Fibroblast of lung (primary cell): ENCODE results near the gene SFMBT2. TPM values are rescaled to one million over a fixed set of nuclear protein-coding genes. Genes with fewer than 3 reads are reported as not detected.
A peak's percentile ranks its signal among the peaks of the same experiment; 100 is the strongest.
"Not testable (repeated sequence)": the region's sequence is repeated elsewhere in the genome, so short reads cannot be mapped to it uniquely, and the experiment has no call there.

Experiments
- DNase-seq, 2 donors: peaks; one replicate each; pipeline versions ENCODE4 v3.0.0 to v3.0.0-alpha.2; 2010; ENCODE audit warnings: low read depth in 2 of 2
- H2AFZ ChIP-seq: 2 replicates; pipeline ENCODE4 v1.5.1; 2012; ENCODE audit warnings: low read length, control low read depth, inconsistent platforms
- H3K27ac ChIP-seq: 2 replicates; pipeline ENCODE4 v1.5.1; 2011; ENCODE audit warnings: low read length, control low read depth; ENCODE audit not compliant: insufficient read depth
- H3K27me3 ChIP-seq: 2 replicates; pipeline ENCODE4 v1.5.1; 2011; ENCODE audit warnings: mild to moderate bottlenecking, low read length; ENCODE audit not compliant: control insufficient read depth, insufficient read depth
- H3K36me3 ChIP-seq: 2 replicates; pipeline ENCODE4 v1.5.1; 2011; ENCODE audit warnings: low read length; ENCODE audit not compliant: control insufficient read depth, insufficient read depth
- H3K4me1 ChIP-seq: 2 replicates; pipeline ENCODE4 v1.5.1; 2011; ENCODE audit warnings: low read length; ENCODE audit not compliant: control insufficient read depth, insufficient read depth; ENCODE audit errors: extremely low read depth
- H3K4me2 ChIP-seq: 2 replicates; pipeline ENCODE4 v1.5.1; 2011; ENCODE audit warnings: low read length, control low read depth; ENCODE audit not compliant: insufficient read depth; ENCODE audit errors: extremely low read depth
- H3K4me3 ChIP-seq, 4 experiments: fragments of 200-600 bp in 1 of 4; sonication (generic) in 1 of 4; replicated peaks in 1 of 4; 2 replicates each; pipeline ENCODE4 v1.5.1; 2011 to 2016; ENCODE audit warnings: low read length in 4 of 4, low read depth in 3 of 4, mild to moderate bottlenecking in 3 of 4, control low read depth in 2 of 4, inconsistent platforms in 1 of 4, mixed read lengths in 1 of 4; ENCODE audit not compliant: insufficient read depth in 1 of 4; ENCODE audit errors: control extremely low read depth in 1 of 4
- H3K79me2 ChIP-seq: 2 replicates; pipeline ENCODE4 v1.5.1; 2012; ENCODE audit warnings: mild to moderate bottlenecking, low read length, inconsistent platforms; ENCODE audit not compliant: control insufficient read depth, insufficient read depth
- H3K9ac ChIP-seq: 2 replicates; pipeline ENCODE4 v1.5.1; 2011; ENCODE audit warnings: mild to moderate bottlenecking, low read length, control low read depth; ENCODE audit not compliant: insufficient read depth
- H3K9me3 ChIP-seq: 2 replicates; pipeline ENCODE4 v1.5.1; 2012; ENCODE audit warnings: low read depth, low read length; ENCODE audit not compliant: control insufficient read depth, insufficient read depth
- H4K20me1 ChIP-seq: 2 replicates; pipeline ENCODE4 v1.5.1; 2011; ENCODE audit warnings: low read length; ENCODE audit not compliant: control insufficient read depth, insufficient read depth; ENCODE audit errors: extremely low read depth
- CTCF ChIP-seq, 2 donors: IDR thresholded peaks in 1 of 2; conservative IDR thresholded peaks in 1 of 2; 1 replicate in 1 of 2; 2 replicates in 1 of 2; pipeline ENCODE4 v1.5.1; 2011 to 2012; ENCODE audit warnings: low read length in 2 of 2, control low read depth in 1 of 2, inconsistent platforms in 1 of 2, low read depth in 1 of 2, mild to moderate bottlenecking in 1 of 2
- EZH2 ChIP-seq: IDR thresholded peaks from 2 replicates; pipeline ENCODE4 v1.5.1; 2012; ENCODE audit warnings: low read length, control low read depth, mild to moderate bottlenecking; ENCODE audit errors: missing control alignments
- polyA plus RNA-seq, 2 donors: library from polyadenylated mRNA; depleted of rRNA in 1 of 2; stranded (reverse) in 1 of 2; unstranded in 1 of 2; fragments of >200 nt; gene quantifications; 2 replicates each; pipeline ENCODE4 v1.2.1, GENCODE V29; 2011 to 2012; ENCODE audit warnings: missing spikeins in 1 of 2
- total RNA-seq: library from RNA; depleted of rRNA; stranded (reverse); fragments of >200 nt; gene quantifications from 2 replicates; pipeline ENCODE4 v1.2.1, GENCODE V29; 2014

SFMBT2 gene
- total and polyA plus RNA-seq, 2 donors (not counting 1 experiment from before 2014, with no cell fraction given) = 0.52 to 2.5 TPM

GRCh38 chr10:7397049-7398035, 13.5 kb downstream of the SFMBT2 start:
- no peak overlapping the region for H3K9ac ChIP-seq
- DNase-seq = peak in 1 of 2 donors; percentile 59
- no peaks in the 10 kb centered on the region for H3K36me3 ChIP-seq
- no peaks in the 10 kb centered on the region for H3K4me1 ChIP-seq
- no peak overlapping the region for H3K27ac ChIP-seq
- no peak overlapping the region for H3K4me2 ChIP-seq
- no peaks in the 10 kb centered on the region for H3K79me2 ChIP-seq
- no peaks in the 10 kb centered on the region for H3K9me3 ChIP-seq
- TF ChIP-seq EZH2 (no peak), CTCF (conservative IDR thresholded peaks at IDR 0.05 in 1 of 2, IDR thresholded peaks at IDR 0.05 in 1 of 2; ENCODE audit: low read depth in 1 of 2, low read length in 2 of 2) (no peak)
- H3K4me3 ChIP-seq = no peak overlapping the region
- H4K20me1 ChIP-seq = no peaks in the 10 kb centered on the region
- H3K27me3 ChIP-seq = no peaks in the 10 kb centered on the region
- H2AFZ ChIP-seq = no peak overlapping the region

GRCh38 chr10:7392301-7392700, 18.5 kb downstream of the SFMBT2 start:
- not testable (repeated sequence) for DNase-seq, H3K27me3 ChIP-seq, H3K36me3 ChIP-seq, H3K9me3 ChIP-seq, H3K27ac ChIP-seq, H3K4me2 ChIP-seq, H3K4me1 ChIP-seq, H3K4me3 ChIP-seq, H4K20me1 ChIP-seq, H2AFZ ChIP-seq, H3K9ac ChIP-seq, H3K79me2 ChIP-seq

- H3K9me3 ChIP-seq = no peaks in the 10 kb centered on the region
- H3K9ac ChIP-seq = no peak overlapping the region
- H3K36me3 ChIP-seq = no peaks in the 10 kb centered on the region
- no peak overlapping the region for H3K27ac ChIP-seq
- no peaks in the 10 kb centered on the region for H3K79me2 ChIP-seq
- no peak overlapping the region for H3K4me2 ChIP-seq
- DNase-seq = no peak
- no peak for TF ChIP-seq CTCF (conservative IDR thresholded peaks at IDR 0.05 in 1 of 2, IDR thresholded peaks at IDR 0.05 in 1 of 2; ENCODE audit: low read depth in 1 of 2, low read length in 2 of 2)
- no peak for TF ChIP-seq EZH2
- no peaks in the 10 kb centered on the region for H3K27me3 ChIP-seq
- no peak overlapping the region for H2AFZ ChIP-seq
- H3K4me3 ChIP-seq = no peak overlapping the region
- no peaks in the 10 kb centered on the region for H3K4me1 ChIP-seq
- no peaks in the 10 kb centered on the region for H4K20me1 ChIP-seq
Observed at GRCh38 chr10:7391748-7392147, 19.1 kb downstream of the SFMBT2 start.

GRCh38 chr10:7390689-7391110, 20.1 kb downstream of the SFMBT2 start:
- not testable (repeated sequence) for H2AFZ ChIP-seq, H3K4me2 ChIP-seq, H4K20me1 ChIP-seq, H3K27ac ChIP-seq, H3K4me3 ChIP-seq, DNase-seq, H3K79me2 ChIP-seq, H3K27me3 ChIP-seq, H3K9me3 ChIP-seq, H3K36me3 ChIP-seq, H3K9ac ChIP-seq, H3K4me1 ChIP-seq
